Ishikawa (cell line): ENCODE measurements around the gene GSE1.

Source experiments
- CEBPB ChIP-seq: IDR thresholded peaks from 2 replicates; pipeline ENCODE4 v1.6.1; 2012
- EP300 ChIP-seq: IDR thresholded peaks from 2 replicates; pipeline ENCODE4 v1.6.1; 2012; ENCODE audit warnings: borderline replicate concordance
- FOXM1 ChIP-seq: IDR thresholded peaks from 2 replicates; pipeline ENCODE4 v1.6.1; 2012; ENCODE audit warnings: low read depth, borderline replicate concordance
- MAX ChIP-seq: IDR thresholded peaks from 2 replicates; pipeline ENCODE4 v1.6.1; 2012
- NFIC ChIP-seq: IDR thresholded peaks from 2 replicates; pipeline ENCODE4 v1.6.1; 2012
- TAF1 ChIP-seq: IDR thresholded peaks from 2 replicates; pipeline ENCODE4 v1.6.1; 2012; ENCODE audit warnings: low read depth, mild to moderate bottlenecking
- ZBTB7A ChIP-seq: IDR thresholded peaks from 2 replicates; pipeline ENCODE4 v1.6.1; 2012; ENCODE audit warnings: low read depth
- TF ChIP-seq, protein P1 (sequence below): IDR thresholded peaks from 2 replicates; pipeline ENCODE4 v1.6.1; 2012; ENCODE audit warnings: low read depth, mild to moderate bottlenecking
- TF ChIP-seq, protein P2 (sequence below): IDR thresholded peaks from 2 replicates; pipeline ENCODE4 v1.6.1; 2012

- TF ChIP-seq EP300 (no peak), ZBTB7A (no peak), FOXM1 (no peak), TAF1 (no peak), NFIC (no peak), MAX (no peak), CEBPB (no peak)
- TF ChIP-seq, protein P1, sequence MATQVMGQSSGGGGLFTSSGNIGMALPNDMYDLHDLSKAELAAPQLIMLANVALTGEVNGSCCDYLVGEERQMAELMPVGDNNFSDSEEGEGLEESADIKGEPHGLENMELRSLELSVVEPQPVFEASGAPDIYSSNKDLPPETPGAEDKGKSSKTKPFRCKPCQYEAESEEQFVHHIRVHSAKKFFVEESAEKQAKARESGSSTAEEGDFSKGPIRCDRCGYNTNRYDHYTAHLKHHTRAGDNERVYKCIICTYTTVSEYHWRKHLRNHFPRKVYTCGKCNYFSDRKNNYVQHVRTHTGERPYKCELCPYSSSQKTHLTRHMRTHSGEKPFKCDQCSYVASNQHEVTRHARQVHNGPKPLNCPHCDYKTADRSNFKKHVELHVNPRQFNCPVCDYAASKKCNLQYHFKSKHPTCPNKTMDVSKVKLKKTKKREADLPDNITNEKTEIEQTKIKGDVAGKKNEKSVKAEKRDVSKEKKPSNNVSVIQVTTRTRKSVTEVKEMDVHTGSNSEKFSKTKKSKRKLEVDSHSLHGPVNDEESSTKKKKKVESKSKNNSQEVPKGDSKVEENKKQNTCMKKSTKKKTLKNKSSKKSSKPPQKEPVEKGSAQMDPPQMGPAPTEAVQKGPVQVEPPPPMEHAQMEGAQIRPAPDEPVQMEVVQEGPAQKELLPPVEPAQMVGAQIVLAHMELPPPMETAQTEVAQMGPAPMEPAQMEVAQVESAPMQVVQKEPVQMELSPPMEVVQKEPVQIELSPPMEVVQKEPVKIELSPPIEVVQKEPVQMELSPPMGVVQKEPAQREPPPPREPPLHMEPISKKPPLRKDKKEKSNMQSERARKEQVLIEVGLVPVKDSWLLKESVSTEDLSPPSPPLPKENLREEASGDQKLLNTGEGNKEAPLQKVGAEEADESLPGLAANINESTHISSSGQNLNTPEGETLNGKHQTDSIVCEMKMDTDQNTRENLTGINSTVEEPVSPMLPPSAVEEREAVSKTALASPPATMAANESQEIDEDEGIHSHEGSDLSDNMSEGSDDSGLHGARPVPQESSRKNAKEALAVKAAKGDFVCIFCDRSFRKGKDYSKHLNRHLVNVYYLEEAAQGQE = no peak
- TF ChIP-seq, protein P2, sequence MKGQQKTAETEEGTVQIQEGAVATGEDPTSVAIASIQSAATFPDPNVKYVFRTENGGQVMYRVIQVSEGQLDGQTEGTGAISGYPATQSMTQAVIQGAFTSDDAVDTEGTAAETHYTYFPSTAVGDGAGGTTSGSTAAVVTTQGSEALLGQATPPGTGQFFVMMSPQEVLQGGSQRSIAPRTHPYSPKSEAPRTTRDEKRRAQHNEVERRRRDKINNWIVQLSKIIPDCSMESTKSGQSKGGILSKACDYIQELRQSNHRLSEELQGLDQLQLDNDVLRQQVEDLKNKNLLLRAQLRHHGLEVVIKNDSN = no peak
These were observed 24.1 kb downstream of the GSE1 start for GRCh38 chr16:85637061-85637807.
